K562 (cell line): ENCODE data around the gene DTNBP1. TPM values are rescaled to one million over a fixed set of nuclear protein-coding genes. Genes with fewer than 3 reads are reported as not detected.

Source experiments
- CBX2 ChIP-seq: fragments of 200-600 bp; sonication (generic); IDR thresholded peaks from one replicate; pipeline ENCODE4 v1.6.1; 2012; ENCODE audit warnings: mild to moderate bottlenecking, low read length, inconsistent platforms; ENCODE audit not compliant: insufficient read depth, poor library complexity, severe bottlenecking
- CREBBP ChIP-seq: IDR thresholded peaks from one replicate; pipeline ENCODE4 v1.6.1; 2012; ENCODE audit warnings: low read depth, mild to moderate bottlenecking, control low read depth, inconsistent platforms, low read length
- ELK3 ChIP-seq: fragments of 450-650 bp; formaldehyde crosslinking; IDR thresholded peaks from 2 replicates; pipeline ENCODE4 v1.4.0; 2020; ENCODE audit warnings: mild to moderate bottlenecking
- EP300 ChIP-seq: IDR thresholded peaks from 2 replicates; pipeline ENCODE4 v1.6.1; 2012; ENCODE audit warnings: low read length, improper control_type of control experiment
- FOXA1 ChIP-seq: fragments of 450-650 bp; IDR thresholded peaks from 2 replicates; pipeline ENCODE4 v1.6.1; 2016; ENCODE audit warnings: mild to moderate bottlenecking, borderline replicate concordance
- HIVEP1 ChIP-seq: fragments of 250-450 bp; sonication (Bioruptor Pico); IDR thresholded peaks from 2 replicates; pipeline ENCODE4 v1.4.0; 2020; ENCODE audit warnings: mild to moderate bottlenecking
- KLF6 ChIP-seq: fragments of 250-450 bp; sonication (Bioruptor Pico); IDR thresholded peaks from 2 replicates; pipeline ENCODE4 v1.4.0; 2020; ENCODE audit warnings: mild to moderate bottlenecking, moderate library complexity, borderline replicate concordance
- MIER1 ChIP-seq: fragments of 450-650 bp; IDR thresholded peaks from 2 replicates; pipeline ENCODE4 v1.6.1; 2016; ENCODE audit warnings: antibody characterized with exemption, mild to moderate bottlenecking, low read depth
- NFATC3 ChIP-seq: fragments of 450-650 bp; IDR thresholded peaks from 2 replicates; pipeline ENCODE4 v1.6.1; 2017; ENCODE audit warnings: mild to moderate bottlenecking
- POLR3A ChIP-seq: IDR thresholded peaks from 2 replicates; pipeline ENCODE4 v1.6.1; 2011; ENCODE audit warnings: borderline replicate concordance, mild to moderate bottlenecking, moderate library complexity; ENCODE audit not compliant: insufficient read length, insufficient read depth; ENCODE audit errors: extremely low read depth
- SRSF3 ChIP-seq: fragments of 200-400 bp; formaldehyde crosslinking; IDR thresholded peaks from 2 replicates; pipeline ENCODE4 v1.6.1; 2016; ENCODE audit warnings: mild to moderate bottlenecking, low read length, moderate library complexity; ENCODE audit not compliant: insufficient read depth
- TAF7 ChIP-seq: fragments of 450-650 bp; IDR thresholded peaks from 2 replicates; pipeline ENCODE4 v1.6.1; 2016; ENCODE audit warnings: missing genetic modification characterization, missing compliant biosample characterization
- TGIF2 ChIP-seq: sonication (generic); formaldehyde crosslinking; IDR thresholded peaks from 2 replicates; pipeline ENCODE4 v1.8.1; 2022; ENCODE audit warnings: mild to moderate bottlenecking, missing genetic modification reagents, moderate library complexity
- ZBTB17 ChIP-seq: fragments of 450-650 bp; formaldehyde crosslinking; IDR thresholded peaks from 2 replicates; pipeline ENCODE4 v1.4.0; 2020; ENCODE audit warnings: mild to moderate bottlenecking
- ZC3H4 ChIP-seq: sonication (generic); formaldehyde crosslinking; IDR thresholded peaks from 2 replicates; pipeline ENCODE4 v1.9.0; 2021; ENCODE audit warnings: missing genetic modification reagents, borderline replicate concordance
- ZFP30 ChIP-seq: fragments of 250-450 bp; sonication (Bioruptor Pico); IDR thresholded peaks from 2 replicates; pipeline ENCODE4 v1.8.0; 2022; ENCODE audit warnings: moderate library complexity, mild to moderate bottlenecking, inconsistent platforms, borderline replicate concordance
- ZFPM2 ChIP-seq: fragments of 250-450 bp; sonication (Bioruptor Pico); IDR thresholded peaks from 2 replicates; pipeline ENCODE4 v1.5.1; 2022; ENCODE audit warnings: mild to moderate bottlenecking
- ZNF134 ChIP-seq: fragments of 250-450 bp; sonication (Bioruptor Pico); conservative IDR thresholded peaks from 2 replicates; pipeline ENCODE4 v1.4.0; 2020
- ZNF174 ChIP-seq: fragments of 250-450 bp; sonication (Bioruptor Pico); IDR thresholded peaks from 2 replicates; pipeline ENCODE4 v1.4.0; 2020; ENCODE audit warnings: mild to moderate bottlenecking
- ZNF316 ChIP-seq: fragments of 450-650 bp; IDR thresholded peaks from 2 replicates; pipeline ENCODE4 v1.6.1; 2016
- ZNF507 ChIP-seq: conservative IDR thresholded peaks from 2 replicates; pipeline ENCODE4 v1.6.1; 2017; ENCODE audit warnings: missing genetic modification characterization, missing compliant biosample characterization
- ZNF586 ChIP-seq: fragments of 450-650 bp; formaldehyde crosslinking; conservative IDR thresholded peaks from 2 replicates; pipeline ENCODE4 v1.4.0; 2020; ENCODE audit warnings: mild to moderate bottlenecking, moderate library complexity
- ZNF780A ChIP-seq: fragments of 250-450 bp; sonication (Bioruptor Pico); IDR thresholded peaks from 2 replicates; pipeline ENCODE4 v1.5.0; 2021; ENCODE audit warnings: mild to moderate bottlenecking
- ZZZ3 ChIP-seq: fragments of 450-650 bp; IDR thresholded peaks from 2 replicates; pipeline ENCODE4 v1.6.1; 2016; ENCODE audit warnings: antibody characterized with exemption, mild to moderate bottlenecking, moderate library complexity
- polyA plus RNA-seq, 8 experiments: library from polyadenylated mRNA; depleted of rRNA in 4 of 8; stranded (reverse) in 5 of 8; unstranded in 3 of 8; fragments of >200 nt; fragmentation: Nextera tagmentation in 2 of 8; fragmentation: Illumina TruSeq in 1 of 8; extraction: Ambion mirVana in 2 of 8; extraction: Trizol in 1 of 8; gene quantifications; 2 replicates each; pipeline versions ENCODE4 v1.2.1 to v1.2.3, GENCODE V29; 2011 to 2014; ENCODE audit warnings: inconsistent platforms in 1 of 8, missing spikeins in 1 of 8
- total RNA-seq, 7 experiments: library from RNA; depleted of rRNA in 6 of 7; stranded (reverse); fragments of >200 nt in 6 of 7; fragmentation: Illumina TruSeq in 2 of 7; extraction: Trizol in 2 of 7; gene quantifications; 2 replicates each; pipeline versions ENCODE4 v1.2.1 to v1.2.3, GENCODE V29; 2011 to 2021; ENCODE audit warnings: low replicate concordance in 1 of 7
- TF ChIP-seq, protein P1 (sequence below): fragments of 250-450 bp; sonication (Bioruptor Pico); IDR thresholded peaks from 2 replicates; pipeline ENCODE4 v1.5.0; 2021; ENCODE audit warnings: mild to moderate bottlenecking, borderline replicate concordance

The DTNBP1 gene
- total and polyA plus RNA-seq, 9 of the 15 experiments (the other 6 are each of a cell fraction or from before 2014, with no cell fraction given): 16.7 to 54.5 (median 21.4) TPM

DNA sequence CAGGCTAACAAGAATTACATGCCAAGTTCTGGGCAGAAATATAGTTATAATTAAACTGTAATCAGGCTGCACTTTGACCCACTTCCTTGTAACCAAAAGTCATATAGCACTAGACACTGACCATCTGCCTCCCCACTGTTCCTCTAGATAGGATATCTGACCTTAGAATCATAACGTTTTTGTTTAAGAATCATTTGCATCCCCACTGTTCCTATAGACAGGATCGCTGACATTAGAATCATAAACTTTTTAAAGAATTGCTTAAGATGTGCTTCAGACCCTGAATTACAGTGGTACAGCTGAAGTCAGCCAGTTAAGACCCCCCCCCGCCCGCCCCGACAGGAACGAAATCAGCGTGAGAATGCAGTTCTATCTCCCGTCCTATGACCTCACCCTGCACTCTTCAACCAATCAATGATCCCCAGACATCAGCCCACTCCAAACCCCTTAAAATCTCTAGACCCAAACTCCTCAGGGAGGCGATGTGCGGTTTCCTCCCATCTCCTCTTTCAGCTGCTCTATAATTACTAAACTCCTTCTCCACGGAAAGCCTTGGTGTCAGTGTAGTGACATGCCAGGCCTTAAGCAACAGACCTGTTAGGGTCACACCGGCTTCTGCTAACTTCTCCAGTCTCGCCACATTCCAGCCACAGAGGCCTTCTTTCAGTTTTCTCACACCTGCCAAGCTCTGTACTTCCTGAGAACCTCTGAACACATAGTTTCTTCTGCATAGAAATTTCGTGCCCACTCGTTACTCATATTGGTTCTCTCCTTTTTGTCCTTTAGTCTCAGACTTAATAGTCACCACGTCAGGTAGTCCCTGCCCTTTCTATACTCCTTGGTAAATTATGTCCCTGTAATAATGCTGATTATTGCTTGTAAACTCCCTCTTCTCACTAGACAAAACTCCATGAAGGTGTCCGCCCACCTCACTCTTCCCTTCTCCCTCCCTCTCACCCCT is 93.5 kb downstream of the DTNBP1 start (continued):
- TF ChIP-seq ZFP30 (CRISPR knock-in tag): no peak
- no peak for TF ChIP-seq ZZZ3
- no peak for TF ChIP-seq HIVEP1 (CRISPR knock-in tag)
- TF ChIP-seq, protein P1, sequence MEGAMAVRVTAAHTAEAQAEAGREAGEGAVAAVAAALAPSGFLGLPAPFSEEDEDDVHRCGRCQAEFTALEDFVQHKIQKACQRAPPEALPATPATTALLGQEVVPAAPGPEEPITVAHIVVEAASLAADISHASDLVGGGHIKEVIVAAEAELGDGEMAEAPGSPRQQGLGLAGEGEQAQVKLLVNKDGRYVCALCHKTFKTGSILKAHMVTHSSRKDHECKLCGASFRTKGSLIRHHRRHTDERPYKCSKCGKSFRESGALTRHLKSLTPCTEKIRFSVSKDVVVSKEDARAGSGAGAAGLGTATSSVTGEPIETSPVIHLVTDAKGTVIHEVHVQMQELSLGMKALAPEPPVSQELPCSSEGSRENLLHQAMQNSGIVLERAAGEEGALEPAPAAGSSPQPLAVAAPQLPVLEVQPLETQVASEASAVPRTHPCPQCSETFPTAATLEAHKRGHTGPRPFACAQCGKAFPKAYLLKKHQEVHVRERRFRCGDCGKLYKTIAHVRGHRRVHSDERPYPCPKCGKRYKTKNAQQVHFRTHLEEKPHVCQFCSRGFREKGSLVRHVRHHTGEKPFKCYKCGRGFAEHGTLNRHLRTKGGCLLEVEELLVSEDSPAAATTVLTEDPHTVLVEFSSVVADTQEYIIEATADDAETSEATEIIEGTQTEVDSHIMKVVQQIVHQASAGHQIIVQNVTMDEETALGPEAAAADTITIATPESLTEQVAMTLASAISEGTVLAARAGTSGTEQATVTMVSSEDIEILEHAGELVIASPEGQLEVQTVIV: no peak
- TF ChIP-seq ELK3 (CRISPR knock-in tag): no peak
- no peak for TF ChIP-seq FOXA1
- no peak for TF ChIP-seq TAF7 (tag)
- no peak for TF ChIP-seq ZBTB17 (CRISPR knock-in tag)
- no peak for TF ChIP-seq ZNF134 (CRISPR knock-in tag)
- TF ChIP-seq POLR3A: no peak
- no peak for TF ChIP-seq ZC3H4 (CRISPR knock-in tag)
- no peak for TF ChIP-seq CREBBP
- peak; percentile 38; the same call in 1 of the 2 replicates for TF ChIP-seq KLF6
- TF ChIP-seq ZFPM2 (CRISPR knock-in tag): no peak
- 0 out of 2 replicates have a peak, but pooled peaks have one; percentile 2 for TF ChIP-seq ZNF316
- no peak for TF ChIP-seq ZNF174
- TF ChIP-seq ZNF780A: no peak
- 0 out of 2 replicates have a peak, but pooled peaks have one; percentile 19 for TF ChIP-seq NFATC3
- no peak for TF ChIP-seq ZNF586
- no peak for TF ChIP-seq TGIF2
- TF ChIP-seq CBX2: no peak
- no peak for TF ChIP-seq SRSF3
- TF ChIP-seq MIER1: 0 out of 2 replicates have a peak, but pooled peaks have one; percentile 36
- TF ChIP-seq ZNF507 (tag): no peak
- TF ChIP-seq EP300: peak; percentile 58
